Ectodermal cell (in vitro differentiated cells): ENCODE results near the gene SH2B2.
"Not testable (repeated sequence)": the region's sequence is repeated elsewhere in the genome, so short reads cannot be mapped to it uniquely, and the experiment has no call there.

Experiments used
- H3K27ac ChIP-seq: 2 replicates; pipeline ENCODE4 v1.7.0; 2013; ENCODE audit warnings: mild to moderate bottlenecking, low read depth, low read length; ENCODE audit not compliant: insufficient read depth, poor library complexity, severe bottlenecking
- H3K27me3 ChIP-seq: 2 replicates; pipeline ENCODE4 v1.7.0; 2013; ENCODE audit warnings: mild to moderate bottlenecking, low read length; ENCODE audit not compliant: insufficient read depth, control insufficient read depth, poor library complexity, severe bottlenecking
- H3K36me3 ChIP-seq: one replicate; pipeline ENCODE4 v1.7.0; 2013; ENCODE audit warnings: low read length; ENCODE audit not compliant: control insufficient read depth, insufficient read depth
- H3K4me1 ChIP-seq: one replicate; pipeline ENCODE4 v1.7.0; 2013; ENCODE audit warnings: low read length; ENCODE audit not compliant: control insufficient read depth, insufficient read depth
- H3K4me3 ChIP-seq: 2 replicates; pipeline ENCODE4 v1.7.0; 2013; ENCODE audit warnings: low read depth, low read length, control low read depth; ENCODE audit not compliant: insufficient read depth
- H3K9me3 ChIP-seq: 2 replicates; pipeline ENCODE4 v1.7.0; 2013; ENCODE audit warnings: mild to moderate bottlenecking, low read length, moderate library complexity; ENCODE audit not compliant: control insufficient read depth
- WGBS, 2 experiments: methylation state at CpG; one replicate each; pipeline ENCODE4 v1.1.7; 2013; ENCODE audit warnings: missing lambda C conversion rate in 2 of 2; 5-methylcytosine and 5-hydroxymethylcytosine counted together

The SH2B2 gene

DNA sequence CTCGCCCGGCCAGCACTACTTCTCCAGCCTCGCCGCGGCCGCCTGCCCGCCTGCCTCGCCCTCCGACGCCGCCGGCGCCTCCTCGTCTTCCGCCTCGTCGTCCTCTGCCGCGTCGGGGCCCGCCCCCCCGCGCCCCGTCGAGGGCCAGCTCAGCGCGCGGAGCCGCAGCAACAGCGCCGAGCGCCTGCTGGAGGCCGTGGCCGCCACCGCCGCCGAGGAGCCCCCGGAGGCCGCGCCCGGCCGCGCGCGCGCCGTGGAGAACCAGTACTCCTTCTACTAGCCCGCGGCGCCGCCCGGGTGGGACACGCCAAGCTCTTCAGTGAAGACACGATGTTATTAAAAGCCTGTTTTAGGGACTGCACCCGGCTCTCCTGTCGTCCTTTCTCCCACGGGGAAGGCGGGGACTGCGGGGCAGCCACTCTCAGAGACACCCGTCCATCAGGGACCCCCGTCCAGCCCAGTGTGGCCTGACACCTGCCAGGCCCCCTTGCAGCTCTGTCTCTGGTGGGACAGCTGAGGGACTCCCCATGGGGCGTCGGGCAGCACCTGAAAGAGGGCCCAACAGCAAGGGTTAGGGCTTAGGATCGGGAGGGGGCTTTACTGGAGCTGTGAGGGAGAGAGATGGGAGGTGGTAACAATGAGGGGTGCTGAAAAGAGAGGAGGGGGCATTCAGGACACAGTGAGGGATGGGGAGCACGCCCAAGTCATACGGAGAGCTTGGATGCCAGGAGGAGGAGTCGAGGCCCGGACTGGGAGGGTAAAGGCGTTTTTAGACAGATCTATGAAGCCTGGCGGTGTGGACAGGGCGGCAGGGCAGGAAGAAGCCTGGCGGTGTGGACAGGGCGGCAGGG, 34.9 kb downstream of the SH2B2 start:
- Histone ChIP-seq H3K4me3 (no peak overlapping the region), H3K27ac (no peak overlapping the region), H3K9me3 (no peaks in the 10 kb centered on the region), H3K36me3 (no peaks in the 10 kb centered on the region), H3K27me3 (peaks cover 4% of the 10 kb centered on the region), H3K4me1 (no peaks in the 10 kb centered on the region)
- WGBS, 2 experiments: 37 to 39% methylated on average over 73 of the region's 73 CpGs

DNA sequence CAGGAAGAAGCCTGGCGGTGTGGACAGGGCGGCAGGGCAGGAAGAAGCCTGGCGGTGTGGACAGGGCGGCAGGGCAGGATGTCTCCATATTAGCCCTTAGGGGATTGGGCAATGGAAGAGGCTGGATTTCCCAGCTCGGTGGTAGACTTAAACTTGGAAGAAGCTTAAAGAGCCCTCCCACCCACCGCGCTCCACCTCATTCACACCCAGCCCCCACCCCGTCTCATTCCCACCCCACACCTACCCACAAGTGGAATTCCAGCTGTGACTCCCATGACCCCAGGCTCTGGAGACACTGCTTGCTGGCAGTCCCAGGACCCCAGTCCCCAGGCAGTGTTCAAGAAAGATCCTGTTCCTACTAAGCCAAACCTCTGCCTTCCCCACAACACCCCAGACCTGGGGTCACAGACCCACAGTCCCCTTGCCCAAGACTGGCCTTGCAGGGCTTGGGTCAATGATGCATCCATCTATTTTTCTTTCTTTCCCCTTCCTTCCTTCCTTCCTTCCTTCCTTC, 35.6 kb downstream of the SH2B2 start:
- Histone ChIP-seq H3K4me3 (no peak overlapping the region), H3K4me1 (no peaks in the 10 kb centered on the region), H3K27ac (no peak overlapping the region), H3K36me3 (no peaks in the 10 kb centered on the region), H3K27me3 (peaks cover 4% of the 10 kb centered on the region), H3K9me3 (no peaks in the 10 kb centered on the region)
- 95 to 96% methylated on average over 8 of the region's 8 CpGs for WGBS, 2 experiments

DNA sequence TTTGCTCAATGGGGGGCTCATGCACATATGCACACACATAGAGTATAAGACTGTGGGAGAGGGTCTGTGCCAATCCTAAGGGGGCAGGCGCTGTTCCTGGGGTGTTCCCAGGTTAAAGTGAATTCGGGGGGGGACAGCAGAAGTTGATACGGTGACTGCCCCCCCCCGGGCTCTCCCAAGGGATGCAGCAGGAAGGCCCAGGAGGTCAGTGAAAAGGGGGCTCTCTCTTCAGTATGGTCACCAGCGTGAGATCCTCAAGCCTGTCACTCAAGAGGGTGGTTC, 37.2 kb downstream of the SH2B2 start:
- Histone ChIP-seq H3K9me3 (no peaks in the 10 kb centered on the region), H3K27ac (no peak overlapping the region), H3K4me1 (no peaks in the 10 kb centered on the region), H3K4me3 (no peak overlapping the region), H3K36me3 (no peaks in the 10 kb centered on the region), H3K27me3 (peaks cover 4% of the 10 kb centered on the region)
- 91 to 95% methylated on average over 5 of the region's 5 CpGs for WGBS, 2 experiments

DNA sequence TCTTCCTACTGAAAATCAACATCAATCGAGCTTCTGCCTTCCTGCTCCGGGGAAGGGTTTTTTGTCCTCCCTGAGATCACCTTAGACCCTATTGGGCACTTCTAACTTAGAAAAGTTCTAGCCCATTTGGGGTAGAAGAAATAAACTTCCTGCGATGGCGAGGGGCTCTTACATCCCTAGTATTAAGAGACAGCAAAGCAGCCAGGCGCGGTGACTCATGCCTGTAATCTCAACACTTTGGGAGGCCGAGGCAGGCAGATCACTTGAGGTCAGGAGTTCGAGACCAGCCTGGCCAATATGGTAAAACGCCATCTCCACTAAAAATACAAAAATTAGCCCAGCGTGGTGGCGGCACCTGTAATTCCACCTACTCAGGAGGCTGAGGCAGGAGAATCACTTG, 38.4 kb downstream of the SH2B2 start:
- H3K27me3 ChIP-seq, H3K9me3 ChIP-seq, H3K27ac ChIP-seq, H3K4me3 ChIP-seq, H3K36me3 ChIP-seq, H3K4me1 ChIP-seq: not testable (repeated sequence)
- 89 to 92% methylated on average over 11 of the region's 11 CpGs for WGBS, 2 experiments

DNA sequence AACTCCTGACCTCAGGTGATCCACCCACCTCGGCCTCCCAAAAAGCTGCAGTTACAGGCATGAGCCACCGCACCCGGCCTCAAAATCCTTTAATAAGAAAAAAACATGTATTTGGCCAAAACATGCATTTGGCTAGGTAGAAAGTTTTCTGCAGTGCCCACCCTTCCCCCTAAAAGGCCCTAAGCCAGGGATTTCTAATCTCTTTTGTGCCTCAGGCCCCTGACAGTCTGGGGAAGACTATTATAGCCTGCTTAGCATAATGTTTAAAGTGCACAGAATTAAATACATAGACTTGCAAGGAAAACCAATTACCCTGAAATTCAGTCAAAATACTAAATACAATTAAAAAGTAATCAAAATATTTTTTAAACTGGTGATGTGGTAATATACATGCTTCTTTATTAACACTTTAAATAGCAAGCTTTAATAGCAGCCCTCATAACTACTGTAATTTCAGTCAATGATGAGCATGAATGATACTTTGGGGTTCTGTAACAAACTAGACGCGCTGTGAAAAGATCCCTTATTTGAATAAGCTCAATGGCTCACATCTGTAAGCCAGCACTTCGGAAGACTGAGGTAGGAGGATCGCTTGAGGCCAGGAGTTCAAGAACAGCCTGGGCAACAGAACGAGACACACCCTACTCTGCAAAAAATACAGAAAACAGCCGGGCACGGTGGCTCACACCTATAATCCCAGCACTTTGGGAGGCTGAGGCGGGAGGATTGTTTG, 39.7 kb downstream of the SH2B2 start:
- Histone ChIP-seq H3K36me3 (no peaks in the 10 kb centered on the region), H3K27ac (no peak overlapping the region), H3K4me1 (no peaks in the 10 kb centered on the region), H3K27me3 (peaks cover 4% of the 10 kb centered on the region), H3K9me3 (no peaks in the 10 kb centered on the region), H3K4me3 (no peak overlapping the region)
- WGBS, 2 experiments: 90% methylated on average over 11 of the region's 11 CpGs

DNA sequence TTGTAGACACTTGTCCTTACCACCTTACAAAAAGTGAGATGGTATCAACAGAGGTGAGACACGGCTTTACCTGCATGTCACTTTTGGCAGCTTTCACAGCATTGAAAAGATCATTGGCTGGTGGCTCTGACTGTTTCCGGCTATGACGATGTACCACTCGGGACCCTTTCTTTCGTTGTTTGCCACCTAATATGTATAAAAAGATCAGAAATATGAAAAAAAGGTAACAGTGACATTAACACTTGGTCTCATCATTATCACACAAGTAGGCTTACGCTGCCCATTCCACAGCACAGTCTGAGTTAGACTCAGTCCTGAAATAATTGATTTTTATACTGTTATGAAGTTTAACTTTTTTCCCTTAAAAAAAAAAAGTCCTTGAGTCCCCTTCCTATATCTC, 40.5 kb downstream of the SH2B2 start:
- H3K9me3 ChIP-seq, H3K4me1 ChIP-seq, H3K36me3 ChIP-seq, H3K4me3 ChIP-seq, H3K27ac ChIP-seq, H3K27me3 ChIP-seq: not testable (repeated sequence)
- WGBS, 2 experiments: 90 to 94% methylated on average over 6 of the region's 6 CpGs

DNA sequence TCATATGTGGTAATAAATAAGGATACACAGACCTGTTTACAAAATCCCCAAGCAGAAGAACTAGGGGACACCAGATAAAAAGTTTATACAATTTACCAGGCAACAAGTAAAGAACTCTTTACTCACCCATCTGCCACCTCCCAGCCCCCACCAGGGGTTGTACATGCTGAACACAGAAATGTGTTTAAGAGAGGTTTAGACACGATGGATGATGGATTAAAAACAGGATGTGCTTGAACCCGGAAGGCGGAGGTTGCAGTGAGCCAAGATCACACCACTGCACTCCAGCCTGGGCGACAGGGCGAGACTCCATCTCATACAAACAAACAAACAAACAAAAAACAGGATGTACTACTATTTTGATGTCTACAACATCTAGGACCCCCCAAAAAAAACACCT, 42.2 kb downstream of the SH2B2 start:
- not testable (repeated sequence) for H3K27me3 ChIP-seq, H3K4me1 ChIP-seq, H3K27ac ChIP-seq, H3K36me3 ChIP-seq, H3K4me3 ChIP-seq, H3K9me3 ChIP-seq
- WGBS, 2 experiments: 72 to 92% methylated on average over 3 to 4 of the region's 5 CpGs

DNA sequence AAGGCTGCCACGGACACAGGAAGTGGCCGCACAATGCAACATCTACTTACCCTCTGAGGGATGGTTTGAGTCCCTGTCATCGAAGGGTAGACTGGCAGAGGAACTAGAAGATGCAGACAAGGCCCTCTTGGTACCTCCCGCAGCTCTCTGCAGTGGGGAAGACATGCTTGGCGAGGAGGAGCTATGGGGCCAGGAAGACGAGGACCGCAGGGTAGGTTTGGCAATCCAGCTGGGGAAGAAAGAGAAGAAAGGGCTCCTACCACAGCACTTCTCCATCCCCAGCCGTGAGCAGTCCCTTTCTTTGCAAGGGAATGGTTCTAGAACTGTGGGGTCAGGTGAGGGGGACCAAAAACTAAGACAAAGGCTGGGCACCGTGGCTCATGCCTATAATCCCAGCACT, 42.7 kb downstream of the SH2B2 start:
- 80 to 81% methylated on average over 6 of the region's 9 CpGs for WGBS, 2 experiments
- not testable (repeated sequence) for H3K9me3 ChIP-seq, H3K36me3 ChIP-seq, H3K27ac ChIP-seq, H3K4me3 ChIP-seq, H3K27me3 ChIP-seq, H3K4me1 ChIP-seq

DNA sequence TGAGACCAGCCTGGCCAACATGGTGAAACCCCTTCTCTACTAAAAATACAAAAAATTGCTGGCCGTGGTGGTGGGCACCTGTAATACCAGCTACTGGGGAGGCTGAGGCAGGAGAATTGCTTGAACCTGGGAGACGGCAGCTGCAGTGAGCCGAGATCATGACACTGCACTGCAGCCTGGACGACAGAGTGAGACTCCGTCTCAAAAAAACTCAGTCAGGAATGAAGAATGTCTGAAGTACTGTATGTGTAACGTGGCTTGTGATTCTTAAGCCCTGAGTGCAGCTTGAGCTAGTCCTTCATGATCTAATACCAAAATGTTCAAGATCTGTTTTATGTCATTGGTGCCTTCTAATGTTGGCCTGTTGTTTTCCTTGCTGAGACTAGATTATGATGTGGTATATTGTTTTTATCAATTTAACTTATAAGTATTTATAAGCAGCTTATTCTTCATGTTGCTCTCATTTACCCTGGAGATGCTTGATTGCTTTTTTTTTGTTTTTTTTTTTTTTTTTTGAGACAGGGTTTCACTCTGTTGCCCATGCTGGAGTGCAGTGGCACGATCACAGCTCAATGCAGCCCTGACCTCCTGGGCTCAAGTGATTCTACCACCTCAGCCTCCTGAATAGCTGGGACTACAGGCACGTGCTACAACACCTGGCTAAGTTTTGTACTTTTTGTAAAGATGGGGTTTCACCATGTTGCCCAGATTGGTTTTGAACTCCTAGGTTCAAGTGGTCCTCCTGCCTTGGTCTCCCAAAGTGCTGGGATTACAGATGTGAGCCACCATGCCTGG, 44.2 kb downstream of the SH2B2 start:
- H3K27me3 ChIP-seq, H3K4me3 ChIP-seq, H3K4me1 ChIP-seq, H3K9me3 ChIP-seq, H3K27ac ChIP-seq, H3K36me3 ChIP-seq: not testable (repeated sequence)
- WGBS, 2 experiments: 88% methylated on average over 8 of the region's 8 CpGs

DNA sequence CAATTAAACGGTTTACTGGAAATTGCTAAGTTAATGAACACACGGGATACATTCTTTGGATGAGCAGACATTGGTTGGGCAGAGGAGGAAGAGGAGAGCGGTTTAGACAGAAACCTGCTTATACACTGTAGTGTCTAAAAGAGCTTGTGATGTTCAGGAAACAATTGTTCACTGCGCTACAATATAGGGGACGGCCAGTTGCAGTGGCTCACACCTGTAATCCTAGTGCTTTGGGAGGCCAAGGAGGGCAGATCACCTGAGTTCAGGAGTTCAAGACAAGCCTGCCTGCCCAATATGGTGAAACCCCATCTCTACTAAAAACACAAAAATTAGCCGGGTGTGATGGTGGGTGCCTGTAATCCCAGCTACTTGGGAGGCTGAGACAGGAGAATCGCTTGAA, 48.9 kb downstream of the SH2B2 start:
- not testable (repeated sequence) for H3K9me3 ChIP-seq, H3K4me3 ChIP-seq, H3K4me1 ChIP-seq, H3K27ac ChIP-seq, H3K36me3 ChIP-seq, H3K27me3 ChIP-seq
- WGBS, 2 experiments: 95 to 96% methylated on average over 6 to 7 of the region's 7 CpGs
